ENCODE measurements around the gene COL11A2.

DNA sequence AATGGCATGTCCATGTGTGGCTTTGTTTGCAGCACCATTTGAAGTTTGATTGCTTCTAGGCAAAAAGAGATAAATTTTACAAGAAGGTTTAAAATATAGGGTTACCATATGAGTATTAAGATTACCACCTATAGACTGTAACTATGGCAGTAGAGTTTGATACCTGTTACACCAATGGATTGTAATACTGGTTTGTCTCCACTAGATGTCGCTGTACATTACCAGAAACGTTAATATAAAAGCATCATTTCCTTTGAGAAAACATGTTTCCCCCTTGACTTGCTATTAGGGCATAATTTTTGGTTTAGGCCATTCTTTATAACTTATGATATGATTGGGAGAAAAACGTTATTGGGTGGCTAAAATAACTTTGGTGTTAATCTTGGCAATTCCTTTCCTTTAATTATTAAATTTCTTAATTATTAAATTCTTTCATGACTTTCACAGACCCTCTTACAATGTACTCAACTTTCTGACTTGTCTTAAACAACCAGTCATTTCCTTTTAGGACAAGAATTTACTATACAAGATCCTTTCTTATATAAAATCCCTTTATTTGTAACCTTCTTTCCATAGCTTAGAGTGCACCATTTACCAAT is 73.6 kb downstream of the COL11A2 start:
- no peak for TF ChIP-seq POLR2AphosphoS5 (IDR thresholded peaks at IDR 0.05; ENCODE audit: insufficient read depth in 1 of 2, low read depth in 1 of 2)
- TF ChIP-seq POLR2A (IDR thresholded peaks at IDR 0.05): no peak

Data from vagina (tissue), 2 donors.